Tibial nerve (tissue), 4 donors: ENCODE data around the gene PRSS50. TPM values are rescaled to one million over a fixed set of nuclear protein-coding genes. Genes with fewer than 3 reads are reported as not detected.

Source experiments
- DNase-seq, 2 donors: peaks; one replicate each; pipeline ENCODE4 v3.0.0-alpha.2; 2019; ENCODE audit warnings: low spot score in 2 of 2
- H3K27ac ChIP-seq, 4 donors: fragments of 200-600 bp; sonication (generic) in 3 of 4; one replicate each; pipeline ENCODE4 v1.5.1; 2017 to 2019; ENCODE audit warnings: mild to moderate bottlenecking in 1 of 4
- H3K27me3 ChIP-seq, 2 donors: fragments of 200-600 bp; sonication (generic) in 1 of 2; one replicate each; pipeline versions ENCODE4 v1.5.1 to v1.6.0; 2017 to 2019
- H3K36me3 ChIP-seq, 3 donors: fragments of 200-600 bp; sonication (generic); one replicate each; pipeline ENCODE4 v1.5.1; 2018 to 2019
- H3K4me1 ChIP-seq, 4 donors: fragments of 200-600 bp; sonication (generic) in 3 of 4; one replicate each; pipeline ENCODE4 v1.5.1; 2017 to 2019
- H3K4me3 ChIP-seq, 4 donors: fragments of 200-600 bp; sonication (generic) in 3 of 4; one replicate each; pipeline ENCODE4 v1.5.1; 2017 to 2019; ENCODE audit warnings: mild to moderate bottlenecking in 1 of 4, moderate library complexity in 1 of 4
- H3K9me3 ChIP-seq, 4 donors: fragments of 200-600 bp; sonication (generic) in 3 of 4; one replicate each; pipeline ENCODE4 v1.5.1; 2017 to 2019
- EP300 ChIP-seq, 2 donors: sonication (generic); formaldehyde crosslinking; IDR thresholded peaks; one replicate each; pipeline ENCODE4 v1.6.1; 2017; ENCODE audit warnings: antibody characterized with exemption in 2 of 2, mild to moderate bottlenecking in 1 of 2
- POLR2A ChIP-seq, 2 donors: fragments of 450-650 bp; IDR thresholded peaks; one replicate each; pipeline ENCODE4 v1.6.1; 2017; ENCODE audit warnings: antibody characterized with exemption in 2 of 2, mild to moderate bottlenecking in 2 of 2, moderate library complexity in 2 of 2
- WGBS, 2 donors: methylation state at CpG; one replicate each; pipeline ENCODE4 v1.1.5; 2018; 5-methylcytosine and 5-hydroxymethylcytosine counted together
- total RNA-seq, 4 donors: library from RNA; depleted of rRNA; stranded (reverse); fragments of >200 nt; gene quantifications; one replicate each; pipeline ENCODE4 v1.1.0, GENCODE V29; 2016
- TF ChIP-seq, protein P1 (sequence below), 5 experiments: fragments of 200-600 bp in 3 of 5; fragments of 450-650 bp in 2 of 5; sonication (generic) in 3 of 5; IDR thresholded peaks; one replicate each; pipeline ENCODE4 v1.5.1; 2016 to 2019; ENCODE audit warnings: antibody characterized with exemption in 5 of 5, mild to moderate bottlenecking in 3 of 5, moderate library complexity in 2 of 5

Gene PRSS50
- total RNA-seq, 4 donors from 2014 or later, result 0.22 to 0.42 TPM; not detected in 2

DNA sequence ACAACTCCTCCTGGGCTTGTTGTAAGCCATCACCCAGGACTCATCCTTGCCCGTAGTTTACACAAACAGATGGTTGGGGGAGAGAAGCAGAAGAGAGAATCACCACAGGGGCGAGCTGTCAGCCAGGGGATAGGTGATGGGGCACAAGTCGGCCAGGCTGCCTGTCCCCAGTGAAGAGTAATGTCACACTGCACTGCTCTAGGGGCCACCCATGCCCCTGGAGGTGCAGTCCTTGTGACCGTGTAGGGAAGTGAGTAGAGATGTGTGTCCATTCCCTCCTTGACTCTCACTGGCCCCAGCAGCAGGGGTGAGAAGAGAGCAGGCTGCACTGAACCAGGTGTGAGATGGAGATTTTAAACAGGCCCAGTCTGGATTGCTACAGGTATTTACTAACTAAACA is 17.1 kb upstream of the PRSS50 start:
- H3K36me3 ChIP-seq, result no peaks in the 10 kb centered on the region
- peaks cover 0 to 6% (median 0%) of the 10 kb centered on the region in 4 donors for H3K9me3 ChIP-seq
- no peaks in the 10 kb centered on the region for H3K4me1 ChIP-seq
- H3K27ac ChIP-seq, result no peak overlapping the region
- TF ChIP-seq POLR2A (IDR thresholded peaks at IDR 0.05) (no peak), EP300 (IDR thresholded peaks at IDR 0.05) (no peak)
- TF ChIP-seq, protein P1, sequence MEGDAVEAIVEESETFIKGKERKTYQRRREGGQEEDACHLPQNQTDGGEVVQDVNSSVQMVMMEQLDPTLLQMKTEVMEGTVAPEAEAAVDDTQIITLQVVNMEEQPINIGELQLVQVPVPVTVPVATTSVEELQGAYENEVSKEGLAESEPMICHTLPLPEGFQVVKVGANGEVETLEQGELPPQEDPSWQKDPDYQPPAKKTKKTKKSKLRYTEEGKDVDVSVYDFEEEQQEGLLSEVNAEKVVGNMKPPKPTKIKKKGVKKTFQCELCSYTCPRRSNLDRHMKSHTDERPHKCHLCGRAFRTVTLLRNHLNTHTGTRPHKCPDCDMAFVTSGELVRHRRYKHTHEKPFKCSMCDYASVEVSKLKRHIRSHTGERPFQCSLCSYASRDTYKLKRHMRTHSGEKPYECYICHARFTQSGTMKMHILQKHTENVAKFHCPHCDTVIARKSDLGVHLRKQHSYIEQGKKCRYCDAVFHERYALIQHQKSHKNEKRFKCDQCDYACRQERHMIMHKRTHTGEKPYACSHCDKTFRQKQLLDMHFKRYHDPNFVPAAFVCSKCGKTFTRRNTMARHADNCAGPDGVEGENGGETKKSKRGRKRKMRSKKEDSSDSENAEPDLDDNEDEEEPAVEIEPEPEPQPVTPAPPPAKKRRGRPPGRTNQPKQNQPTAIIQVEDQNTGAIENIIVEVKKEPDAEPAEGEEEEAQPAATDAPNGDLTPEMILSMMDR (IDR thresholded peaks at IDR 0.05), result no peak
- H3K4me3 ChIP-seq, result no peak overlapping the region
- H3K27me3 ChIP-seq, result no peaks in the 10 kb centered on the region
- no peak for DNase-seq
- WGBS, 2 donors, result 69 to 80% methylated on average over 4 of the region's 4 CpGs

DNA sequence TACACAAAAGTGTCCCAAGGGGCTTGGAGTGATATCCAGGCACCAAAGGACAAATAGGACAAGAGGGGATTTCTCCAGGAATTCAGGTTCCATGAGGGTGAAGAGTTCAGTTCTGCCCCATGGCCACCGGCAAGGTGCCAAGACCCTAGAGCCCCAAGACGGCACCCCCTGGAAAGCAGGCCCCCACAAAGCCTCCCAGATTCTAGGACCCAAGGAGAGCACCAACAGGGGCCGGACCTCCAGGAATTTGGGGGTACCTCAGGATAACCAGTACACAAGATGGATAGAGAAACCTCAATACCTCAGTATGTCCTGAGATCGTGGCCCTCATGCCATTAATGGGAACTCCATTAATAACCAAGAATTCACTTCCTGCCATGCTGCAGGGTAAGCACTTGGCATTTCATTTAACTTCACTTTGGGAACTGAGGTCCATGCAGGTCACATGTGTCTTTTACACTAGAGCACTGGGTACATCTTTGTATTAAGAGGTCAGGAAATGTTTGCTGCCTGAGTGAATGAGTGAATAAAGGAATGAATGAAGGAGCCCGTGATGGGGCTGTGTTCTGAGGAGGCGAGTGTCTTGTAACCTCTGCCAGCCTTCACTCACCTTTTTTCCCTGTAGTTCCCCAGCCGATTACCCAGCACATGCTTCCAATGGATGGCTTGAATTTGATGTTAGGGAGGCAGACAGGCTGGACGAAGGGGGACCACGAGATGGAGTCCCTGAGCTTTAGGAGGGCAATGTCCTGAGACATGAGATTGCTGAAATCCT is 15.5 kb upstream of the PRSS50 start:
- H3K27me3 ChIP-seq, result peaks cover 0 to 3% of the 10 kb centered on the region in 2 donors
- H3K9me3 ChIP-seq, result no peaks in the 10 kb centered on the region
- H3K4me3 ChIP-seq, result no peak overlapping the region
- no peak for DNase-seq
- no peaks in the 10 kb centered on the region for H3K4me1 ChIP-seq
- WGBS, 2 donors, result 75 to 87% methylated on average over 9 of the region's 9 CpGs
- no peak overlapping the region for H3K27ac ChIP-seq
- H3K36me3 ChIP-seq, result no peaks in the 10 kb centered on the region
- TF ChIP-seq POLR2A (IDR thresholded peaks at IDR 0.05), result no peak

GRCh38 chr3:46731795-46732194 is 14.1 kb upstream of the PRSS50 start:
- no peak for TF ChIP-seq EP300 (IDR thresholded peaks at IDR 0.05)
- Histone ChIP-seq H3K4me1 (no peaks in the 10 kb centered on the region), H3K27ac (no peak overlapping the region), H3K9me3 (no peaks in the 10 kb centered on the region), H3K27me3 (peaks cover 0 to 3% of the 10 kb centered on the region in 2 donors), H3K4me3 (no peak overlapping the region), H3K36me3 (no peaks in the 10 kb centered on the region)
- WGBS, 2 donors, result 85 to 91% methylated on average over 3 of the region's 3 CpGs
- no peak for DNase-seq

DNA sequence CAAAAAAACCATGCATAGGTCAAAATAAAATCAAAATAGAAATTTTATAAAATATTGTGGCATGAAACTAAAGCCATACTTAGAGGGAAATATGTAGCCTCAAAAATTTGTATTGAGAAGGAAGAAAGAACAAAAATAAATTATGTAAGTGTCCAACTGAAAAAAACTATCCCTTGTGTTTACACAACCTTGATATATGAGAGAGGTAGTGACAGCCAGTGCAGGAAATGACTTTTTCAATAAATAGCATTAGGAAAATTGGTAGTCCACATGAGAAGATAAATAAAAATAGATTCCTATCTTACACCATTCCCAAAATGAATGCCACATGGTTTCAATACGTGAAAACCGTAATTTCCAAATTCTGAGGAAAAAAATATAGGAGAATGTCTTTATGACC is 13.2 kb upstream of the PRSS50 start:
- H3K4me1 ChIP-seq, result no peaks in the 10 kb centered on the region
- H3K27me3 ChIP-seq, result peaks cover 0 to 3% of the 10 kb centered on the region in 2 donors
- DNase-seq, result no peak
- no peak overlapping the region for H3K27ac ChIP-seq
- H3K4me3 ChIP-seq, result no peak overlapping the region
- H3K36me3 ChIP-seq, result no peaks in the 10 kb centered on the region
- TF ChIP-seq POLR2A (IDR thresholded peaks at IDR 0.05), result no peak
- no peak for TF ChIP-seq EP300 (IDR thresholded peaks at IDR 0.05)
- TF ChIP-seq, protein P1 (IDR thresholded peaks at IDR 0.05), result no peak
- 87 to 88% methylated on average over 2 of the region's 2 CpGs for whole genome bisulfite sequencing, 2 donors
- no peaks in the 10 kb centered on the region for H3K9me3 ChIP-seq

- peaks cover 0 to 3% of the 10 kb centered on the region in 2 donors for H3K27me3 ChIP-seq
- no peaks in the 10 kb centered on the region for H3K4me1 ChIP-seq
- DNase-seq, result no peak
- TF ChIP-seq POLR2A (IDR thresholded peaks at IDR 0.05) (no peak), EP300 (IDR thresholded peaks at IDR 0.05) (no peak)
- TF ChIP-seq, protein P1 (IDR thresholded peaks at IDR 0.05), result no peak
- 77 to 84% methylated on average over 4 of the region's 4 CpGs for WGBS, 2 donors
- H3K27ac ChIP-seq, result no peak overlapping the region
- H3K9me3 ChIP-seq, result no peaks in the 10 kb centered on the region
- H3K4me3 ChIP-seq, result no peak overlapping the region
- H3K36me3 ChIP-seq, result no peaks in the 10 kb centered on the region
Measured at GRCh38 chr3:46729038-46729437, 11.4 kb upstream of the PRSS50 start.

DNA sequence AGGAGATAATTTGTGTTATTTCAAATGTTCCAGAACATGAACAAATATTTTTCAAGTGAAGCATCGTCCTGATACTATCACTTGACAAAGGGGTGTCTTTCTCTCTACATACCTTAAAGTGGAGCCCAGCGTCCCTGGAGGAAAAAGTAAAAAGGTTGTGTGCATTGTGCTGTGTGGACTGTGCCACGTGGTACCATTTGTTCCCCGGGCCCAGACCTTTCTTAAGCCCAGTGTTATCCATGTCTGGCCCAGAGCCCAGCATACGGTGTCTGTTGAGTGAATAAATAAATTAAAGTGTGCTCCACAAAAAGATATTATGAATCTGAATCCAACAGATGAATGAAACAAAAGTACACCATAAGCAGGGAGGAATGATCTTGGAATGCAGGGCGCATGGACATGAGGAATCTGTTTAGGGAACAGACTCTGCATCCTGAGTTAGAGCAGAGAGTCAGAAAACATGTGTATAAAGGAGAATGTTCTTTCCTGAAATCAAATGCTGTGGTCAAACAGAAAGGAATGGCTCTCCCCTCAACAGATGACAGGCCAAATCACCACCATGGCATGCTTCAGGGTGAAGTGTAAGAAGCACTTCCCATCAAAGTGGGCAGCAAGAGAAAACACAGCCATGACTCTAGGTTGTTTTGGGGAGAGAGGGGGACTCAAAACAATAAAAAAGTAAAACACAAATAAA is 8.1 kb upstream of the PRSS50 start:
- WGBS, 2 donors, result 41 to 47% methylated on average over 6 of the region's 6 CpGs
- no peak overlapping the region for H3K4me3 ChIP-seq
- no peak for DNase-seq

More for the DNA sequence above, 8.1 kb upstream of the PRSS50 start:
- no peaks in the 10 kb centered on the region for H3K36me3 ChIP-seq
- no peaks in the 10 kb centered on the region for H3K9me3 ChIP-seq
- H3K27ac ChIP-seq, result no peak overlapping the region
- peaks cover 0 to 3% of the 10 kb centered on the region in 2 donors for H3K27me3 ChIP-seq
- H3K4me1 ChIP-seq, result no peaks in the 10 kb centered on the region
- TF ChIP-seq, protein P1 (IDR thresholded peaks at IDR 0.05), result no peak
- no peak for TF ChIP-seq POLR2A (IDR thresholded peaks at IDR 0.05)
